Measurements from ENCODE around the gene C1QTNF6.

Gene C1QTNF6

DNA sequence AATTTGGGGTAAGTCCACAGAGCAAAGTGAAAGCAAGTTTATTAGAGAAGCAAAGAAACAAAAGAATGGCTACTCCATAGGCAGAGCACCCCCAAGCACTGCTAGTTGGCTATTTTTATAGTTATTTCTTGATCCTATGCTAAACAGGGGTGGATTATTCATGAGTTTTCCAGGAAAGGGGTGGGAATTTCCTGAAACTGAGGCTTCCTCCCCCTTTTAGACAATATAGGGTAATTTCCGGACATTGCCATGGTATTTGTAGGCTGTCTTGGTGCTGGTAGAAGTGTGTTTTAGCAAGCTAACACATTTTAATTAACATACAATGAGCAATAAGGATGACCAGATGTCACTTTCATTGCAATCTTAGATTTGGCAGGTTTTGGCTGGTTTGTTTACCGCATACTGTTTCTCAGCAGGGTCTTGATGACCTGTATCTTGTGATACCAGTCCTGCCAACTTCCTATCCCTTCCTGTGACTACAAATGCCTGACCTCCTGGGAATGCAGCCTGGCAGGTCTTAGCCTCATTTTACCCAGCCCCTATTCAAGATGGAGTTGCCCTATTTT is 937 bp upstream of the C1QTNF6 start:
- DNase-seq, result no peak

DNA sequence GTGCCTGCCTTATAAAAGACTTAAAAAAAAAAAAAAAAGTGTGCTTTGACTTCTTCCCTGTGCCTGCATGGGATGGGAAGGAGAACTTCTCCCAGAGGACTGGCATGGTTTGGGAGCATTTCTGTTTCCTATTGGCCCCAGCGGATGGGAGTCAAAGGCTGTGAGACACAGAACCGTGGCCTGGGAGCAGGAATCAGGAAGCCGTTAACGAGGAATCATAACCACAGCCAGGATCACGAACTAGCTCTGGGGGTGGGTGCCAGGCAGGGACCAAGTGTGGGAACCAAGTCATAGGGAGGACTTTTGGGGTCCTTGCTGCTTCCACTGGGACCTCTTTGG is 526 bp downstream of the C1QTNF6 start:
- no peak for DNase-seq

DNA sequence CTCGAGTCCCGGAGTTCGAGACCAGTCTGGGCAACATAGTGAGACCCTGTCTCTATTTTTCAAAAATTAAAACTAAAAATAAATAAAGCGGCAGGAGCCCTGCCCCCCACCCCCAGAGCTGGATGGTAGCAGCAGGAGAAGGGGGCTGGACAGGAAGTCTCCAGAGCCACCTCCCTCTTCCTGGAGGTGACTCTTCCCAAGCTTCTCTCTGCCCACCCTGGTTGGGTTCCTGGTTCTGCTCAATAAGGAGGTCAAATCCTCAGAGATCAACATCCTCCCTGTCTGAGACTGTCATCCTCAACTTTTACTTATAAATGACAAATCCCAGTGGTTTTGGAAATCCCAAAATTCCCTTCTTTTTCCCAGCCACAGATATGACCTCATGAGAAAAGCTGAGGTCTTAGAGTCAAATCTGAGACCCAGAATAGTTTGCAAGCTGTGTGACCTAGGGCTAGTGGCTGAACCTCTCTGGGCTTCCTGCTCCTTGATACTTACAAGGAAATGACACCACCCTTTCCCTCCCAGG is 987 bp downstream of the C1QTNF6 start:
- DNase-seq, result no peak

DNA sequence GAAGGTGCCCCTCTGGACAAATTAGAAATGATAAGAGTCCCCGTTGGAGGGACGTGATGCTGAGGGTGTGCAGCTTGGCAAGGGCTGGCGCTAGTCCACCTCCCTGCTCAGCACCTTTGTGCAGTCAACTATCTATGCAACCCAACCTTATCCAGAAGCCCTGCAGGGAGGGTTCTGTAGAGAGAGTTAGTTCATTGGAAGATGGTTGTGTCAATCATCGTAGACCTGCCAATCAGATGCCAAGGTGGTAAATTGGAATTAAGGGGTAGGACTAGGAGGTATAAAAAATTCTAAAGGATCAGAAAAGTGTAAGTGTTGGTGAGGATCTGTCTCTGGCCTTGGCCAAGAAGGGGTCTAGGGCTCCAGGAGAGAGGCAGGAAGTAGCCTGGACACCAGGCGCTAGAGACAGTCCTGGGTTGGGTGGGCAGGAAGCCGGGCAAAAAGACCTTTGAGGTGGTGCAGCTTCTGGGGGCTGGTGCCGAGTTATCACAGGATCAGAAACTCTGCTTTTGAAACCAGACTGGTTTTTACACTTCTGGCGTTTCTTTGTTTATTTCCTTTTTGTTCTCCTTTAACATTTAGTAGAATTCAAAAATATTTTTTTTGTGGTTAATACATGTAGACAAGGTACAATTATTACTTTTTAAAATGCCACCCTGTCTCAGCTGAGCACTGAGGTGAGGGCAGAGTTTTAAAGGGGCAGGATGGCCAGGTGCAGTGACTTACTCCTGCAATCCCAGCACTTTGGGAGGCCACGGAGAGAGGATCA is 1.6 kb downstream of the C1QTNF6 start:
- no peak for DNase-seq

DNA sequence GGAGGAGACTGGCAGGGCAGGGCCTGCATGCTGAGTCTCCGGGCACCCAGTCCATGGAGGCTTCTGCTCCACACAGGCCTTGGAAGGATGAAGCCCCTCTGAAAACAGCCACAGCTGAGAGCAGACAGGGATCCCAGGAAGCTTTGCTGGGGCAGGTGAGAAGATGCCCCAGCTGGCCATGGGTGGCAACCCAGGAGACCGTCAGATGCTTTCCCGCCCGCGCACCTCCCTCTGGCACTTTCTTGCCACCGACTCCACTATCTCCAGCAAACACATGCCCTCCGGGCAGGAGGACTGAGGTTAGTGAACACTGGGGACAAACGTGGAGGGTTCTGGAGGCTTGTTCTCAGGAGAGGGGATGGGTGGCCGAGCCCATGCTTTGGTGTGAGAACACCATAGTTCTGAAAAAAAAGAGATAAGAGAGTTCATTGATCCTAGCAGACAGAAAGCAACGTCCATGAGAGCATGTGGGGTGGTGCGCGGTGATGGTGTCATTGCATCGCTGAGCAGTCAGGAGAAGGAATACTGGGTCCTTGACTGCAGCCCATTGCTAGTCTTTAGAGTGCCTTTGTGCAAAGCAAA is 2.3 kb downstream of the C1QTNF6 start:
- DNase-seq, result no peak

DNA sequence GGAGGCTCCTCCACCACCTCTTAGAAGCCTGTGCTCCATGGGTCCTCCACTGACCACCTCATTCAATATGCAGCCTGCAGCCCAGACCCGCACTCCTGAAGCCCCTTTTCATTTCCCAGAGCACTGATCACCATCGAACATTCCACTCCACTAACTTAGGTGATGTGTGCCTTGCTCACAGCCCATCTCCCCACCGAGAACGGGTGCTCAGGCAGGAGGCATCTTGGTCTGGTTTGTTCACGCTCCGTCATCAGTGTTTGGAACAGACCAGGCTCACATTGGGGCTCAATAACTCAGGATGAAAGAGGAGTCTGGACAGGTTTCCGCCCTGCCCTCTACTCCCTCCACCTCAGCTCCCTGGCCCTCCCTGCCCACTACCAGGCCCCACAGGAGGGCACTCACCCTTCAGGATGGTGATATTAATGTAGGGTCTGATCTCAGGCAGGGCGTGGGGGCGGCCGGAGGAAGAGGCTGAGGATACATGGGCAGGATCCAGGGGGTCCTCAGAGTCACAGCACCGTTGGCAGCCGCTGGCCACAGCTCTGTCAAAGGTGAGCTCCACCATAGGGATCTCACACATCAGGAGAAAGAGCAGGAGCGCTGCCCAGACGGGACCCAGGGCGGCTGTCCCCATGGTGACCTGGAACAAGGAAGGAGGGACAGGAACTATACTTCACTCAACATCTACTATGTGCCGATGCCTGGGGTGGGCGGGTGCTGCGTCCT is 3.1 kb downstream of the C1QTNF6 start:
- no peak for DNase-seq

DNA sequence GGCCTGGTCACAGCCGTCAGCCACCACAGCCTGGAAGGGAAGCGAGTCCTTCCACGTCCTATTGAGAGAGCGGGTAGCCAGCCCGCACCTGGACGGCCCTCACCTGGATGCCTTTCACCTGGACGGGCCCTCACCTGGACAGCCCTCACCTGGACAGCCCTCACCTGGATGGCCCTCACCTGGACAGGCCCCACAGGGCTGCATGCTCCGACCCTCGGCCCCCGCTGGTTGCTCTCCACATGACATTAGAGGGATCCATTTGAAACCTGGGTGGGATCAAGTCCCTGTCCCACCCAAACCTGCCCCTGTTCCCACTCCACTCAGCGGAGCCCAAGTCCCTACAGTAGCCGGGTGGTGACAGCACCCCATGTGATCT is 3.7 kb downstream of the C1QTNF6 start:
- DNase-seq, result no peak

DNA sequence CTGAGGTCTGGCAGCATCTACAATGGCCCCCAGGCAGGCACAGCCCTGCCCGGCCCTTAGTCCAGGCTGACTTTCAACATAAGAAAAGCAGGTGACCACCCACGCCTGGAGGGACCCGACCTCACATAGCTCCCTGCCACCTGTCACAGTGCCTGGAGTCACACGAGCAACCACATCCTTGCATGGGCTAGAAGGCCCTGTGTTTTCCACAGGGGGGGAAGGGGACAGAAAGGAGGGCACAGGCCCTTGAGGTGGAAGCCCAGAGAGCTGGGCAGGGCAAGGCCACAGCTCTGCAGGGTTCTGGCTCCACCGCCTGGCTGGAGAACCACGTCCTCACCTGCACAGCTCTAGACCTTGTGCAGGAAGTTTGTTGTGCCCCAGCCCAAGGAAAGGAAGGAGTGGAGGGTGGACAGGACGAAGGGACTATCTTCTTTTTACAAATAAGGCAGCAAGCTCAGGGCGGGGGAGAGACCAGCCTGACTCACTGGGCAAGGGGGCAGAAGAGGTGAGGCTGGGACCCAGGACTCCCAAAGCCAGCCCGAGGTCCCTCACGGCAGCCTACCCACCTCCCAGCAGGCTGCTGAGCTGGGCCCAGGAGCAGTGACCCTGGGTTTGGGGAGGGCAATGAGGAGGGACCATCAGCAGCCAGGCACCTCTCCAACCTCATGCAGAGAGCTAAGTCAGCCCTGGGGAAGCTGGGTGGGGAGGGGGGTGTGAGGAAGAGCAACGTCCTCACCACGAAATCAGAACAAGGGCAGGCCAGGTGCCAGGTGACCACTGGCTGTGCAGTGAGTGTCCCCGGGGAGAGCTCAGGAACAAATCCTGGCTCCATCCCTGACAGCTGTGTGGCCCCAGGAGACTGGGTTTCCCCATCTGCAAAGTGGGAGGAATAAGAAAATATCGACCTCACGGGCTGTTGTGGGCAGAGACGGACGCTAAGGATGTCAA is 4.3 kb downstream of the C1QTNF6 start:
- DNase-seq, result no peak

DNA sequence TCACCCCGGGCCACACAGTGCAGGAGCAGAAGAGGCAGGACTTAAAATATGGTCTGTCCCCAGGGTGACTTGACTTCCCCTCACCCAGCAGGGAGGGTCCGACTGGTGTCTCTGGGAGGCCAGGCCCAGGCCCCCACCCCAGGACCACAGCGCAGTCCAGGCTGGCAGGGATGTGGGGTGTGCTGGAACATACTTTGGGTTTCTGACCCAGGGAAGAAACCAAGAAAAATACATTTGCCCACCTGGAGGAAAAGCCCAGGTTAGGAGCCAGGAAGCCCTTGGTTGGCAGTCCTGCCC is 5.2 kb downstream of the C1QTNF6 start:
- DNase-seq, result no peak

DNA sequence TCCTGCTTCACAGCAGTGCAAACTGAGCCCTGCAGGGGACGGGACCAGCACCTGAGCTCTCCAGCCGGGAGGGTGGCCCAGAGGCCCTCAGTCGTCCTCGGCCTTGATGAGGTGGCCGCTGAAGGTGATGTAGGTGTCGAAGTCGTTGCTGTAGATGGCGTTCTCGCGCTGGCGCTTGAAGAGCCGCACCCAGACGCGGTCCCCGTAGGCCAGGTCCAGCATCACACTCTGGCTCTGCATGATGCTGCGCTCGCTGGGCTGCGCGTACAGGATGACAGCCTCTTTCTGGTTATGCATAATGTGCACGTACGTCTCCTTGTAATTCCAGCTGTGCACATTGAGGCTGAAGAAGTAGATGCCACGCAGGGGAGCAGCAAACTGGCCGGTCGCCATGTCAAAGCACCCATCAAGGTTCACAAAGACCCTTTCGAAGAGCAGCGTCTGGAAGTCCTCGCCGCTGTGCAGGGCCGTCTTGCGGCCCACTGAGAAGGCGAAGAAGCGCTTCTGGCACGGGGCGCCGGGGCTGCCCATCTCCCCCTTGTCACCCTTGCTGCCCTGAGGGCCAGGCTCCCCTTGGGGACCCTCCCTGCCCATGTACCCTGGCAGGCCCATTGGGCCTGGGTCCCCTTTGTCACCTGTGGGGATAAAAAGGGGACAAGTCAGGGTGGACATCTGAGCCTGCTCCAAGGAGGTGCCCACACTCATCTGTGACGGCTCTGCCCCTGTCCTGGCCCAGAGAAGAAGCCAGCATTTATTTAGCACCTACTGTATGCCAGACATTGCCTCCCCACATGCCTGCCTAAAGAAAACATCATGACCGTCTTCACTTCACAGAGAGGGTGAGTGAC is 5.7 kb downstream of the C1QTNF6 start:
- DNase-seq, result no peak

DNA sequence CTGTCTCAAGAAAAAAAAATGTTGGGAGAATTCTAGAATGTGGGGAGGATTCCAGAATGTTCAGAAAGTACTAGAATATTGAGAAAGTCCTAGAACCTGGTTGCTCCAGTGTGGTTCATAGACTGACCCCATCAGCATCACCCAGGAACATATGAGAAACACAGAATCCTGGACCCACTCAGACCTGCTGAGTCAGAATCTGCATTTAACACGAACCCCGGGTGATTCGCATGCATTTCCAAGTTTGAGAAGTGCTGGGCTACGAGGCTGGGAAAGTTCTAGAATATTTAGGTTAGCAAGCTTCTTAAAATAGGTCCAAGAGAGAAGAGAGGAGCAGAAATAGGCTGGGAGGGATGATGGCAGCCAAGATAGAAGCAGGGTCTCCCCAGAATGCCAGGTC is 6.4 kb downstream of the C1QTNF6 start:
- no peak for DNase-seq

DNA sequence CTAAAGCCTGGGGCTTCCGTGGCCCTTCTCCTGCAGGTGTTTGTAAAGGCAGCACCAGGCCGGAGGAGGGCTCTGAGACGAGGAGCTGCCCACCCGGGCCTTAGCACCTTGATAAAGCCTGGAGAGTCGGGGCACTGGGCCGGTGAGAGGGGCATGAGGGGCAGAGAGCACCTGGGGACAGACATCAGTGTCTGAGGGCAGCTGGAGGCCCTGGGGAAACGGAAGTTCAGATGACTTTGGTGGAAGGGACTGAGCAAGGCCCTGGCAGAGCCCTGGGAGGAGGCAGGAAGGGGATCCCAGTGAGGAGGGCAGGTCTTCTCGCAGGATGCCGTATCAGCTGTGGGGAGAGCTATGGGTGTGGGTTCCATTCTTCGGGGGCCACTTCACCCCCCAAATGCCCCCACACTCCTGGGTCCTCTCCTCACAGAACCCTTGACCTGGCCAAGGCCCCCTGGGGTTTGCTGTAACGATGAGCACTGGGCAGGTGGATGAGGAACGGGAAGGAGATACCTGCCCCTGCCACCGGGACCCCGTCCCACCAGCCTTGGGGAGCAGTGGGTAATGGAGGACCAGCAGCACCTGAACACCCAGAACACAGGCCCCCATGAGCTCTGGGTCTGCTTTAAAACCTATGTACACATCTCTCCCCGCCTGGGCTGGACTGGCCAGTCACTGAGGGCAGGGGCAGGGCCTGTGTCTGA is 7.4 kb downstream of the C1QTNF6 start:
- DNase-seq, result no peak

DNA sequence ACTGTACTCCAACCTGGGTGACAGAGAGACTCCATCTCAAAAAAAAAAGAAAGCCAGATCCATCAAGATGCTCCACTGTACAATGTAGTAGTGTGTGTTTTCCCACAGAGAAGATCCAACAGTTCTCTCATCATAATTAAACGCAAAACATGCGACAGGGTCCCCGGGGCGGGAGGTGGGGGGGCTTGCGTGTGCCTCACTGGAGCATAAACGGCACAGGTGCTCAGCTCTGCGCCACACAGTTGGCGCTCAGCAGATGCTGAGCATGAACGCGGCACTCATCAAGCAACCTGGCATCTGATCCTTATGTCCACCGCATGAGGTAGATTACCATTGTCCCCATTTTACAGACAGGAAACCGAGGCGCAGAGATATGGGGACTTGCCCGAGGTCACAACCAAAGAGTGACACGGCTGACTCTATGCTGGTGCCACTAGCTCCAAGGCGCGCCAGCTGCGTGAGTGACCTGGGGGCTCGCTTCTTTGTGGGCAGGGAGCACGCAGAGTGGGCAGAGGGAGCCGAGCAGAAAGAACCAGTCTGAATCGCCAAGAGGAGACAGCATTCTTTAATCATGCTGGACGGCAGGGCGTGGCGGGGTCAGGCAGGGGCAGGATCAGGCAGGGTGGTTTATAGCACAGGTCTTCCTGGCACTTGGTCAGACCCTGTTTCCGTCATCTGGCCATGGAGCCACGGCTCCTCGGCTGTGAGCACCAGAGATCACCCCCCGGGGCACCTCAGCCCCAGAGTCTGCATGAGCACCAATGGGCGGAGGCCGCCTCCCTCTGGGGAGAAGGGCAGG is 8.2 kb downstream of the C1QTNF6 start:
- DNase-seq, result no peak

DNA sequence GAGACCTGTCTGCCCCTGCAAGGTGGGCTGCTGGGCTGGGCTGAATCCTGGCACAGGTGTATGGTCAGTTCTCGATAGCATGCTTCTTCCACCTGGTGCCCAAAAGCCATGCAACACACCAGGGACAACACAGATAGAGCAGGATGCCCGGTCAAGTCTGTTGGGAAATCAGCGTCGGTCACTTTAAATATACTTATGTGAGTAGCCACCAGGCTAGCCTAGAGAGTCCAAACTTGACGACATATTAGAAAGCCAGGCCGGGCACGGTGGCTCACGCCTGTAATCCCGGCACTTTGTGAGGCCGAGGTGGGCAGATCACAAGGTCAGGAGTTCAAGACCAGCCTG is 8.9 kb downstream of the C1QTNF6 start:
- DNase-seq, result no peak

DNA sequence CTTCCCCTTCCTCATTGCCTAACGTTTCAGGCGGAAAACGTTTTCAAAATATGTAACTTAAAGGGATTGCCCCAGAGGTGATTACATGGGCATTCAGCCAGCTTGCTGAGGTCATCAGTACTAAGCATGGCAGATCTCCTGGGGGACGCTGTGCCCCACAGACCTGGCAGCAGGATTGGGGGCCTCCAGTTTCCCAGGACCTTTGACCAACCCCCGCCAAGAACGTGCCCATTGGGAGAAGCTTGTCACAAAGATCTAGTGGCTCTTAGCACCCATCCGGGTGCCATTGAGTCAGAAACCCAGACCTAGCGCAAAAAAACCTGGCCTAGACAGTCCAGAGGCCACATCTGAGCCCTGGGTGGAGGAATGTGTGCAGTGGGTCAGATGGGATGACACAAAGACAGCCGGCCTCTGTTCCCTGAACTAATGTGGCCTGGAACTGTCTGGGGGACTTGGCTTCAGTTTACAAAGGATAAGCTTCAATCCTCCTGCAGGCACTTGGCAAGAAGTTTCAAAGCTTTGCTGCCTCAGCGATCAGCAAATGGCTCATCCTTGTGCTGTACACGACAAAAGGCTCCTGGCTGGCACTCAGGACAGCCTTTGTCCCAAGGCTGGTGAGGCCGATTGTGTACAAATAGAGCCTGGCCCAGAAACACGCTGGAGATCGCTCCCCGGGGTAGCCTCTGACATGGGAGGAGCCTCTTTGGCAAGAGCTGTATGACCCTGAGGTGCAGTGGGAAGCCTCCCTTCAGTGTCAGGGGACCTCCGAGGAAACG is 9.5 kb downstream of the C1QTNF6 start:
- DNase-seq, result no peak

DNA sequence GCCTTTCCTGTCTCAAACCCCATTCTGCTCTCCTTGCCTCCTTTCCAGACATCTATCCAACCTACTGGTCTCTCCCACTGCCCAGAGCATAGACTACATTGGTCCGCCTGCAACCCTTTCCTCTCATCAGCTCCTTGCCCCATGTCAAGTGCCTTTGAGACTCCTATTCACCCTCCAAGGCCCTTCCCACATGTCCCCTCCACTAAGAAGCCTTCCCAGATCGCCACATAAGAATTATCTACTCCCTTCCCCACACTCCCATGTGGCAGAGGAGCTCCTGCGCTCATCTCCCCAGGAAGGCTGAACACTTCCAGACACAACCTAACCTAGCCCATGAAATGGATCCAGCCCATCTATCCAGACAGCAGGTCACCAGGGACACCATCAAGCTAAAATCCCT is 10.3 kb downstream of the C1QTNF6 start:
- DNase-seq, result no peak

DNA sequence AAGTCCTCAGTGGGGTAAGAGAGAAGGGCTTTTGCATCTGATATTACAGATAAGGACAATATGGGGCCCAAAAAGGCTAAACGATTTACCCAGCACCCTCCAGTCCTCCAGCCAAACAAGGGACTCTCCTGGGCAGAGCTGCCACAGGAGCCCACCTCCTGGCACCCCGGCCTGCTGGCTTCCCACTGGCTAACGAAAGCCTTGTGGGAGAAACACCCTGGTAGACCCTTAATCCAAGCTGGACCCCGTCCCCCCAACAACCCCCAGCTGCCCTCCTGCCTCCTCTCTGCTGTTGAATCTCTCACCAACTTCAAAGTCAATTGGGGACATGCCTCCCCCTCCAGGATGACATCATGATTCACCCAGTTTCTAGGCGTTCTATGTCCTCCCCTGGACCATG is 10.8 kb downstream of the C1QTNF6 start:
- DNase-seq, result no peak

DNA sequence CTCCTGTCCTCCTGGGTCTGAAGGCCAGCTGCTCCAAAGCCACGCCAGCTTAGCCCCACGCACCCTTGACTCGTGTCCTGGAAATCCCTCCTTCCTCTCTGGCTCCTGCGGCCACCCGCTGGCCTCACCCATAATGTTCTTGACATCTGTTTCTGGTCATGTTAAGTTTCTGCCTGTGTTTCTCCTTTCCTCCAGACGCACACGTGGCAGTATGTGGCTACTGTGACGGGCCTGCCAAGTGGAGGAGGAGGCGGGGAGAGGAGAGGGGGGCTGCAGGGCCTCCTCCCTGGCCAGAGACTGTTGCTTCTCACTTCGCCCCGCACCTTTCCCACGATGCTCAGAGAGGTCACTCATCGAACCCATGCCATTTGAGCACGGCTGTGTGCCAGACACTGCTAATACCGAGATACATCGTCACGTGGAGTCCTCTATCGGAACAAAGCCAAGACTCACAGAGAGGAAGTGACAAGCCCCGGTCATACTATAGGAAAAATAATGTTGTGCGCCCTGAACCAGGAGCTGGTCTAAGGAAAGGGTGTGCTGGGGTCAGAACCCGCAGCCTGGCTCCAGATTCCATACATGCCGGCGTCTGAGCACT is 11.5 kb downstream of the C1QTNF6 start:
- no peak for DNase-seq

Data from NCI-H1417 treated with DMSO at 0.1 percent for 48 hours (cell line).